HG03175 (cell line): ENCODE measurements around the gene GGPS1.
A peak's percentile ranks its signal among the peaks of the same experiment; 100 is the strongest.
"Not testable (repeated sequence)": the region's sequence is repeated elsewhere in the genome, so short reads cannot be mapped to it uniquely, and the experiment has no call there.

Experiments
- ATAC-seq: cut with Tn5 transposase; IDR thresholded peaks from one replicate; pipeline ENCODE4 v1.9.1; 2021; ENCODE audit warnings: mild to moderate bottlenecking, moderate library complexity; ENCODE audit not compliant: unreplicated experiment

GGPS1 gene

DNA sequence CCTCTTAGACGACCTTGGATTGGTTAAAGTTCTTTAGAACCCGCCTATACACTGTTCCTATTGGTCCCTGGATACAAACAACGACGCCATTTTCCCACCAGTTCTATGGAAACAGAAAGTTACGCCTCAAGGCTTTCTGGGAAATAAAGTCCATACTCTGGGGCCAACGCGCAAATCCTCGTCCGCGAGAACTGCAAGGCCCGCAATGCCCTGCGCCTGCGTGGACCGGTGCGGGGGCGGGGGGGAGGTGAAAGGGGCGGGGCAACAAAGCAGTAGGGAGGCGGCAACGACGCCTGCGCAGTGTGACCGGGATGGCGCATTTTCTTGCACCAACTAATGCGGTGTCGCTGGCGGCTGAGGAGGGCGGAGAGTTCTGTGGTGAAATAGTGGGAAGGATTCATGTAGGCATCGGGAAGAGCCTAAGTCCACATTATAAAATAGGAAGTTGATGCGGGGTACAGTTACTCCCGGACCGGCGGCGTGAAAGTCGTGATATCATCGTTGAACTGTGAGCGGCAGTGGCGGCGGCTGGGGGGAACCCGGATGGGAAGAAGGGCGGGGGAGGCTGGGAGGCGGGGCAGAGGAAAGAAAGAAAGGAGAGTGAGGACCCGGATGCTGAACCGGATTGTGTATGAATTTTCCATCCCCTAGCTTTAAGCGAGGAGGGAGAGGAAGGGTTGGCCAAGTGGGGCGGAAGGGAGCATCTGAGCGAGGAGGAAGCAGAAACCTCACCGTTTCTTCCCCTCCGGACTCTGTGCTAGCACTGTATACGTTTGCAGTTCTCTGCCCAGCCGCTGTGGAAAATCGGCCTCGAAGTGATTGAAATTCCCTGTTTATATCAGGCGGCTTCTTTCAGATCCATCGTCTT is at the start of gene GGPS1:
Gene GGPS1 (plus strand): TSS at position 300 of the 868 bp plus-strand sequence. CDS start 6,695 bp downstream, outside the sequence.
- peak; percentile 63 for ATAC-seq

DNA sequence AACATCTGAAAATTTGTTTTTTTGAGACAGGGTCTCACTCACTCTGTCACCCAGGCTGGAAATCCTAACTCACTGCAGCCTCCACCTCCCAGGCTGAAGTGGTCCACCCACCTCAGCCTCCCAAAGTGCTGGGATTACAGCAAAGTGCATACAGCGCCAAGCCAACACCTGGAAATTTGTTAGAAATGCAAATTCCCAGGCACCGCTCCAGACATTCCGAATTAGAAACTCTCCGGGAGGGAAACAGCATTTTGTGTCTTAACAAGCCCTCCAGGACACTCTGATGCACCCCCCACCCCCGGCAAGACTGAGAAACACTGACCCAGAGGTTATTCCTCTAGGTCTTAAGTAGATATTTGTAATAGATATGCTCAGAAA is 49.5 kb upstream of the GGPS1 start:
- ATAC-seq, result no peak

DNA sequence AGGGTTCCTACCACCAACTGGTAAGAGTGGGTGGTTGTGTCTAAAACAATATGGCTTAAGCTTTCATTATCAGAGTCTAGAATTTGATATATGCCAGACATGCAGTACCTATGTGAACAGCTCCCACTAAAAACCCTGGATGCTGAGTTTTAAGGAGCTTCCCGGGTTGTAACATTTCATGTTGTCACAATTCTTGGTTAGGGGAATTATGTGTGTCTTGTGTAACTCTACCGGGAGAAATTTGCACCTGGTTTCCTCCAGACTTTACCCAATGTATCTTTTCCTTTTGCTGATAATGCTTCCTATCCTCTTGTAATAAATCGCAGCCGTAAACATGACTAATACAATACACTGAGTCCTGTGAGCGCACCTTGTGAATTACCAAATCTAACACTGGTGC is 48.7 kb upstream of the GGPS1 start:
- no peak for ATAC-seq

DNA sequence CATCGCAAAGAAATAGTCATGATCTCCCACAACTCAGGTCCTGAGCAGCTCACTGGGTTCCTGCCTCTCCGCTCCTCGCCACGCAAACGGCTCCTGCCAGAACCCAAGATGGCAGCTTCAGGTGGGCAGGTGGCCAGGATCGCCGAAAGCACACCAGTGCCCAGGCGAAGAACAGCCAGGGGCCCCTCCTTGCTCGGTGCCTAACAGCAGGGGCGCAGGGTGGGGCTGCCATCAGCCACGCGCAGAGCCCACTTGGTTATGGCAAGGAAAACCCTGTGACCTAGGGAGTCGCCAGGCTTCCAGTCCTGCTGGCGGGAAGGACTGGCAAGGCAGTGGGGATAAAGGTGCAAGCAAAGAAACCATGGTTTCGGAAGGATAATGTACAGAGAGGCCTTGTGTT is 47.9 kb upstream of the GGPS1 start:
- no peak for ATAC-seq

DNA sequence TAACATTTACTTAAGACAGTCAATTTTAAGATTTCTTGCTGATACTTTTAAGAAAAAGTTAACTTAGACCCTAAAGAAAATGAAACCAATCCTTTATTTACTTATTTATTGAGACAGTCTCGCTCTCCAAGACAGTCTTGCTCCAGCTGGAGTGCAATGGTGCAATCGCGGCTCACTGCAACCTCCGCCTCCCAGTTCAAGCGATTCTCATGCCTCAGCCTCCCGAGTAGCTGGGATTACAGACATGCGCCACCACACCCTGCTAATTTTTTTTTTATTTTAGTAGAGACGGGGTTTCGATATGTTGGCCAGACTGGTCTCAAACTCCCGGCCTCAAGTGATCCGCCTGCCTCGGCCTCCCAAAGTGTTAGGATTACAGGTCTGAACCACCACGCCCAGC is 44.7 kb upstream of the GGPS1 start:
- ATAC-seq, result not testable (repeated sequence)

DNA sequence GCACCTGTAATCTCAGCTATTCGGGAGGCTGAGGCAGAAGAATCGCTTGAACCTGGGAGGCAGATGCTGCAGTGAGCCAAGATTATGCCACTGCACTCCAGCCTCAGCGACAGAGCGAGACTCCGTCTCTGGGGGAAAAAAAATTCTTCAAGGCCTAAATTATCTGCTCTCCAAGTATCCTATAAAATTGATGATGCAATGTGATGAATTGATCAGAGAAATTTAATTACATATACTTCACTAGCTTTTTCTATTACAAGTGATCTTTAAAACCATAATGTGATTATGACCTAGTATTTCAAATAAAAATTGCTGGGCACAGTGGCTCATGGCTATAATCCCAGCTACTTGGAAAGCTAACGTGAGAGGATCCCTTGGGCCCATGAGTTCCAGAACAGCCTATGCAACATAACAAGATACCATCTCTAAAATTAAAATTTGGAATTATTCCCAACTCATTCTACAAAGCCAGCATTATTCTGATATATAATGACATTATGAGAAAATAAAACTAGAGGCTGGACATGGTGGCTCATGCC is 44.1 kb upstream of the GGPS1 start:
- ATAC-seq, result no peak

DNA sequence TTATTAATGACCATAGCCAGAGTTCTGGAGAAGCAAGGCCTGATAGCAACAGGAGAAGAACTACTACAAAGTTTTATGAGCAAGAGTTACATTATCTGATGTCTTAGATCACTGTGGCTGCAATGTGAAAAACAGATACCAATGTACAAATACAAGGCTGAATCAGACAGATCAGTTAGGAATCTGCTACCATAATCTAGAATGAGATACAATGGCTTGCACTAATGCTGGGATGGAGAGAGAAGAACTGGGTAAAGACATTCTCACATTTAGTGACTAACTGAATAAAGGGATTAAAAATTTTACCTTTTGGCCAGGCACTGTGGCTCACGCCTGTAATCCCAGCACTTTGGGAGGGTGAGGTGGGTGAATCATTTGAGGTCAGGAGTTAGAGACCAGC is 41.7 kb upstream of the GGPS1 start:
- no peak for ATAC-seq

DNA sequence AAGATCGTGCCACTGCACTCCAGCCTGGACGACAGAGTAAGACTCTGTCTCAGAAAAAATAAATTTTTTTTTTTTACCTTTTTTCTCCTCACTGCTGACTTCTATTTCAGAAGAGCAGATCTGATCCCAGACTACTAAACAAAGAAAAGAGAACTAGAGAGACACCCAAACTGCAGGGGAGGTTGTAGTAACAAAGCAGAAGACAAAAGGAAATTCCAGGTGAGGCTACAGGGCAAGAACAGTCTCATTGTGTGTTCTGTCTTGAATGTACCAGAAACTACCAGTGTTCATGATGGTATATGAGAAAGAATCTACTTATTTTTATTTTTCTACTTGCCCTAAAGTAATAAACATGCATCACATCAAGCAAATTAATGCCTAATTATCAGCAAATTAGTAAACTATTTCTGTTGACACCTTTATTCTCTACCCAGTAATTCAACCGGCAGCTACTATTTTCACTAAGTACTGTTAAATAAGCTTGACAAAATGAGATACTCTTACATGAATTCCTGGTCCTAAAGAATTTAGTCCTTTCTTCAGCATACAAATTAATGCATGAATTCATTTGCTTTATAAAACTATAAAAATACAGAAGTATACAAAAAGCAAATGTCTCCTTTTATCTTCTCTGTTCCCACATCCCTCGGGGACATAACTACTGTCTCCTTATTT is 41.0 kb upstream of the GGPS1 start:
- ATAC-seq, result no peak

DNA sequence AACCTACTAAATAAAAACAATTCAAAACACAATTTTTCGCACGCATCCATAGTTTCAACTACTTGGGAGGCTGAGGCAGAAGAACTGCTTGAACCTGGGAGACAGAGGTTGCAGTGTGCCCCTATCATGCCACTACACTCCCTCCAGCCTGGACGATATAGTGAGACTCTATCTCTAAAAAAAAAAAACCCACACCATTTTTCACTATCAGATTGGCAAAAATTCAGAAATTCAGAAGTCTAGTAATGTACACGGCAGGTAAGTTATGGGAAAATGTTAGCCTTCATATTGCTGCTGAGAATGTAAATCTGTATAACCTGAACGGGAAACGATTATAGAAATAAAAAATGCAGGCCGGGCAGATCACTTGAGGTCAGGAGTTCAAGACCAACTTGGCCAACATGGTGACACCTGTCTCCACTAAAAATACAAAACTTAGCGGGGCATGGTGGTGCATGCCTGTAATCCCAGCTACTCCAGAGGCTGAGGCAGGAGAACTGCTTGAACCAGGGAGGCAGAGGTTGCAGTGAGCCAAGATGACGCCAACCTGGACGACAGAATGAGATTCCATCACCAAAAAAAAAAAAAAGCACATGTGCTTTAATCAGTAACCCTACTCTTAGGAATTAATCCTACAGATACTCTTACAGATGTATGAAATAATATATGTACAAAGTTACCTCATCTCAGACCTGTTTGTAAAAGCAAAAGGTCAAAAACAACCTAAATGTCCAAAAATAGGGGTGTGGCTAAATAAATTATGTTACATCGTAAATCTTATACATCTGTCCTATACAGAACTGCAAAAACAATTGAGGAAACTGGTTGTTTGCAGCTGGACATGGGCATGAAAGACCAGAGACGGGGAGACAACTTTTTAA is 38.3 kb upstream of the GGPS1 start:
- ATAC-seq, result no peak

DNA sequence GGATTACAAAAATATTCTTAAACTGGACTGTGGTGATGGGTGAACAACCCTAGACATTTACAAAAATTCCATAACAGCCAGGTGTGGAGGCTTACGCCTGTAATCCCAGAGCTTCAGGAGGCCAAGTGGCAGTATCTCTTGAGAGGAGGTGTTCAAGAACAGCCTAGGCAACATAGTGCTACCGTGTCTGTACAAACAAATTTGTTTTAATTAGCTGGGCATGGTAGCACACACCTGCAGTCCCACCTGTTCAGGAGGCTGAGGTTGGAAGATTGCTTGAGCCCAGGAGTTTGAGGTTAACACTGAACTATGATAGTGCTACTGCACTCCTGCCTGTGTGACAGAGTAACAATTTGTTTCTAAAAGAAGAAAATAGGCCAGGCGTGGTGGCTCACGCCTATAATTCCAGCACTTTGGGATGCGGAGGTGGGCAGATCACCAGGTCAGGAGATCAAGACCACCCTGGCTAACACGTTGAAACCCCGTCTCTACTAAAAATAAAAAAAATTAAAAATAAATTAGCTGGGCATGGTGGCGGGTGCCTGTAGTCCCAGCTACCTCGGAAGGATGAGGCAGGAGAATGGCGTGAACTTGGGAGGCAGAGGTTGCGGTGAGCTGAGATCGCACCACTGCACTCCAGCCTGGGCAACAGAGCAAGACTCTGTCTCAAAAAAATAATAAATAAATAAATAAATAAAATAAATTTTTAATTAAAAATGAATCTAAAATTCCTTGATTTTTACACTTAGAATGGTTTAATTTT is 37.4 kb upstream of the GGPS1 start:
- no peak for ATAC-seq

DNA sequence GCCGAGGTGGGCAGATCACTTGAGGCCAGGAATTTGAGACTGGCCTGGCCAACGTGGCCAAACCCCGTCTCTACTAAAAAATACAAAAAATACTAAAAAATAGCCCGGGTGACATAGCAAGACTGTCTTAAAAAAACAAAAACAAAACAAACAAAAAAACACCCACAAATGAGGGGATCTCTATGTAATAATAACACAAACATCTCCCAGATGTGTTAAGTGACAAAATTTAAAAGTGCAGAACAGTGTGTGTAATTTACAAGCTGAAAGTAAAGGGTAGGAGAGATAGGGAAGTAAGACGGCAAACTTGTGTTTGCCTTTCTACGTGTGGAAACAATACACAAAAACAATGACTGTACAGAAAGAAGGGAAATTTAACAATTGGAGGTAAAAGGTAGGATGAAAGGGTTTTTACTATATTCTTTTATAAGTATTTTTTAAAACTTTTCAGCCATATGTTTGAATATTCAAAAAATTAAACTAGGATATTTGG is 36.7 kb upstream of the GGPS1 start:
- no peak for ATAC-seq

DNA sequence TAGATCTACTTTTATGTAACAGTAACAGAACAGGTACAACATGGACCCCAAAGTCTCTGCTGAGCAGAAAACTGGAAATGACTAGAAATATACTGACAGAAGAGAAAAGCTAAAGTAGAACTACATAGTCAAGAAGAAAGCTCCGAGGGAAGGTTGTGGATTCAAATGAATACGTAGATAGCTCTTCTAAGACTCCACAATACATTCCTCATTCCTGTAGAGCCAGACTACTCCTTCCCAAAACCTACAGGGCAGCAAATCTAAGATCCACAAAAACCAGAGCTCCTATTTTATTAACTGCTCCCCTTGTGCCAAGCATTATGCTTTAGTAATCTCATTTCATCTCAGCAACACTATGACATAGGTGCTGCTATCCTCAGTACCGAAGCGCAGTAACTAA is 35.6 kb upstream of the GGPS1 start:
- no peak for ATAC-seq

DNA sequence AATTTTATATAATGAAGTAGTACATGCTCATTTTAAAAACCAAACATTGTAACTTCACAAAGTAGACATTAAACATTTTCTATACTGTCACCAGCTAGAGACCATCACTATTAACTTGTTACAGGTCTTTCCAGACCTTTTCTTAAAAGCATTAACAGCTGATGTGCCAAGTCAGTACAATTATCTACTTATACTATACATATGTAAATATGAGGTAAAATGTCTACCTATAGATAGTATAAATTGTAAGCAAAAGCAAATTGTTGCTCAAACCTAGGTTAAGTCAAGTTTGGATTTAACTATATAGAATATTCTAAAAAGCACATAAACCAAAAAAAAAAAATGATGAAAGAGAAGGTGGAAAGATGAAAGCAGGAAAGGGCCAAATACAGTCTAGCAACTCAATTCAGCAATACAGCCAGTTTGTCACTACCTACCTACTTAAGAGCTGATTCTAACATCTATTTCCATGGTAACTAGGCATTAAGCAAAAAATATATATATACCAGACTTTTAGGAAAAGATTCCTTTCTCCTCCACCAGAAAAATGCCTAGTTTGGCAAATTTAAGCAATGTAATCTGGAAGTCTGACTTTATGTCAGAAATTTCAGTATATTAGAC is 34.9 kb upstream of the GGPS1 start:
- no peak for ATAC-seq

DNA sequence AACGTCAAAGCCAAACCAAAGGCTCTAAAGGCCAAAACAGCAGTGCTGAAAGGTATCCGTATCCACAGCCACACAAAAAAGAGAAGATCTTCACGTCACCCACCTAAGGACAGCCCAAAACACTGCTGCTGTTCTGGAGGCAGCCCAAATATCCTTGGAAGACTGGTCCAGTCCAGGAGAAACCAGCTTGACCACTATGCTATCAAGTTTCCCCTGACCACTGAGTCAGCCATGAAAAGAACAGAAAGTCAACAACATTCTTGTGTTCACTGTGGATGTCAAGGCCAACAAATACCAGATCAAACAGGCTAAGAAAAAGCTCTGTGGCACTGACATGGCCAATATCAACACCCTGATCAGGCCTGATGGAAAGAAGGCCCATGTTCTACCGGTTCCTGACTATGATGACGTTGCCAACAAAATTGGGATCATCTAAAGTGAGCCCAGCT is 32.4 kb upstream of the GGPS1 start:
- no peak for ATAC-seq

DNA sequence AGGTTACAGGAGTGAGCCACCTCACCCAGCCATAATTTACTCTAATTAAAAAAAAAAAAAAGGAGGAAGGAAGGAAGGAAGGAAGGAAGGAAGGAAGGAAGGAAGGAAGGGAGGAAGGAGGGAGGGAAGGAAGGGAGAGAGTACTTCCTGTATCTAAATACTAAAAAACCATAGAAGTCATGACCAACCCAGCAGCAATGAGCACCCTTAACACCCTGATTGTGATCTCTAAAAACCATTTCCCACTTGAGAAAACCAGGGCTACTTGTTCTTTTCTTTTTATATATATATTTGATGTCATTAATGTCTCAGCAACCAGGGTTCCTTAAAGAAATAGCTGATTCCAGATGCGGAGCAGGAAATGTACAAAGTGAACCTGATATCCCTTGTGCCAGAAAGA is 31.6 kb upstream of the GGPS1 start:
- ATAC-seq, result no peak

DNA sequence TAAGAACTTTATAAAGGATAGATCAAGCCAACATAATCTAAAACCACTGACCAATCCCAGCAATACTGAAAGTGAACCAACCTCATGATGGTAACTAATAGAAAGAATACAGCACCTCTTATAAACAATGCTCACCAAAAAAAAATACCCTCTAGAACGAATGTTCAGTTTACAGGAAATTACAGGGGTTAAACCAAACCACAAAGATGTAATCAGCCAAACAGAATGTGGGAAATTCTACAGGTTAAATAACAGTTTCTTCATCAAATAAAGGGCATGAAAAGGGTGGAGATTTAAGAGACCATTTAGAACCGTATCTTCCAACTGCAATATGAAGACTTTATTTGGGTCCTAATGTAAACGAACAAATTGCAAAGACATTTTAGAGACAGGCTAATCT is 30.8 kb upstream of the GGPS1 start:
- ATAC-seq, result no peak

DNA sequence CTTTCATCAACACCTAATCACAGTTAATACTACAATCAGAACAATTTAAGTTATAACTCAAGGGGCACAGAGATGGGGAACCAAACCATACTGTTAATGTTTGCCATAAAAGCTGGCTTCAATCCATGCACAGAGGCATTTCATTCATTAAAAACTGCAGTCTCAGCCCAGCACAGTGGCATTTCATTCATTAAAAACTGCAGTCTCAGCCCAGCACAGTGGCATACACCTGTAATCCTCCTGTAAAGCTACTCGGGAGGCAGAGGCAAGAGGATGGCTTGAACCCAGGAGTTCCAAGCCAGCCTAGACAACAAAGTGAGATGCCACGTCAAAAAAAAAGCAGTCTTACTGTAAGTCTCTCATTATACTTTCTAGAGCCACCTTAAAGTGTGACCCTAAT is 29.6 kb upstream of the GGPS1 start:
- no peak for ATAC-seq

DNA sequence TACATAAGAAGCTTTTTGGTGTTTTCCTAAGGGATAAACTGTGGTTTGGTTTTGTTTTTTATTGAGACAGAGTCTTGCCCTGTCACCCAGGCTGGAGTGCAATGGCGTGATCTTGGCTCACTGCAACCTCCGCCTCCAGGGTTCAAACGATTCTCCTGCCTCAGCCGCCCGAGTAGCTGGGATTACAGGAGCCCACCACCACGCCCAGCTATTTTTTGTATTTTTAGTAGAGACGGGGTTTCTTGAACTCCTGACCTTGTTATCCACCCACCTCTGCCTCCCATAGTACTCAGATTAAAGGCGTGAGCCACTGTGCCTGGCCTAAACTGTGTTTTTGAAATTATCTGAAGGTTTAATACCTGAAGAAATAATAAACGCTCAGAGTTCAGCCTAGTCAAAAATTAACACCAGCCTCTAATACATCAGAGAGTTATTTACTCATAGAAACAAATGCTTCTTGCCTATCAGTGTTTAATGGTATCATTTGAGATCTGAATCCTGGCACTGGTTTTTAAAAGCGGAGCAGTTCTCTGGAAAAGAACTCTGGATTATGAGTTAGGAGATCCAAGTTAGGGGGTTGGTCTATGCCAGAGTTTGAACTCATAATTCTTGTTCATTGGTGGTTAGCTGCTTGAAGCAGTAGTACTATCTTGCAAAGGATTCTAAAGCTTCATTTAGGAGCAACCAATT is 29.1 kb upstream of the GGPS1 start:
- no peak for ATAC-seq

DNA sequence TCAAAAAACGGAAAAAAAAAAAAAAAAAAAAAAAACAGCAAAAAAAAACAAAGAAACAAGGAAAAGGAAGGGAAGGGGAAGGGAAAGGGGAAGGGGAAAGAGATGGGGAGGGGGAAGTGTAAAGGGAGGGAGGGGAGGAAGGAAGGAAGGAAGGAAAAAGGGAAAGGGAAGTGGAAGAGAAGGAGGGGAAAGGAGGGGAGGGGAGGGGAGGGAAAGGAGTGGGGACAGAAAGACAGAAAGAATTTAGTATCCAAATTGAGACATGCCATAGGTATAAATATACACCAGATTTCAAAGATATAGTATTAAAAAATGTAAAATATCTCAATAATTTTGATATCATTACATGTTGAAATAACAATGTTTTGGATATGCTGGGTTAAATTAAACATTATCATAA is 26.2 kb upstream of the GGPS1 start:
- no peak for ATAC-seq
